HUES6 (cell line): ENCODE results near the gene PRKCD.

ENCODE experiments used
- H3K27ac ChIP-seq: 2 replicates; pipeline ENCODE4 v1.7.0; 2013; ENCODE audit warnings: low read depth, mild to moderate bottlenecking, low read length, inconsistent platforms
- H3K27me3 ChIP-seq: 2 replicates; pipeline ENCODE4 v1.6.1; 2013; ENCODE audit warnings: low read length; ENCODE audit not compliant: control insufficient read depth, insufficient read depth
- H3K36me3 ChIP-seq: 2 replicates; pipeline ENCODE4 v1.6.1; 2013; ENCODE audit warnings: low read length; ENCODE audit not compliant: control insufficient read depth, insufficient read depth
- H3K4me1 ChIP-seq: 2 replicates; pipeline ENCODE4 v1.6.1; 2013; ENCODE audit warnings: low read length; ENCODE audit not compliant: control insufficient read depth, insufficient read depth
- H3K4me3 ChIP-seq: 2 replicates; pipeline ENCODE4 v1.5.1; 2013; ENCODE audit warnings: low read depth, low read length
- H3K9ac ChIP-seq: one replicate; pipeline ENCODE4 v1.6.1; 2013; ENCODE audit warnings: mild to moderate bottlenecking, low read length
- H3K9me3 ChIP-seq: 2 replicates; pipeline ENCODE4 v1.6.1; 2013; ENCODE audit warnings: low read depth, low read length; ENCODE audit not compliant: control insufficient read depth, insufficient read depth

Gene PRKCD

GRCh38 chr3:53211706-53212702 is 51.0 kb downstream of the PRKCD start:
- no peaks in the 10 kb centered on the region for H3K36me3 ChIP-seq
- H3K4me1 ChIP-seq, result no peaks in the 10 kb centered on the region
- no peak overlapping the region for H3K9ac ChIP-seq
- no peak overlapping the region for H3K27ac ChIP-seq
- H3K9me3 ChIP-seq, result peaks cover 10% of the 10 kb centered on the region
- no peak overlapping the region for H3K4me3 ChIP-seq
- H3K27me3 ChIP-seq, result no peaks in the 10 kb centered on the region

DNA sequence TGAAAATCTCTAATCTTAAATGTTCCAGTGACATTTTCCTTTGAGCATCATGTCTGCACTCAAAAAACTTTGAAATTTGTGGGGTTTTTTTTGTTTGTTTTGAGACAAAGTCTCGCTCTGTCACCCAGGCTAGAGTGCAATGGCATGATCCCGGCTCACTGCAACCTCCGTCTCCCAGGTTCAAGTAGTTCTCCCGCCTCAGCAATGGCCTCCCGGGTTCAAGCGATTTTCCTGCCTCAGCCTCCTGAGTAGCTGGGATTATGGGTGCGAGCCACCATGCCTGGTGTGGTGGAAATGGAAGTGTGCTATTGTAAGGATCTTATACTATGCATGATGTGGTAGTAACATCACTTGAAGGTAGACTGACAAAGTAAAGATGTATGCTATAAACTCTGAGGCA is 52.3 kb downstream of the PRKCD start:
- no peaks in the 10 kb centered on the region for H3K27me3 ChIP-seq
- H3K9me3 ChIP-seq, result peaks cover 10% of the 10 kb centered on the region
- H3K4me3 ChIP-seq, result no peak overlapping the region
- no peaks in the 10 kb centered on the region for H3K4me1 ChIP-seq
- no peak overlapping the region for H3K27ac ChIP-seq
- no peaks in the 10 kb centered on the region for H3K36me3 ChIP-seq
- H3K9ac ChIP-seq, result no peak overlapping the region

GRCh38 chr3:53215816-53216215 is 54.8 kb downstream of the PRKCD start:
- no peaks in the 10 kb centered on the region for H3K9me3 ChIP-seq
- H3K27ac ChIP-seq, result no peak overlapping the region
- no peaks in the 10 kb centered on the region for H3K4me1 ChIP-seq
- H3K36me3 ChIP-seq, result no peaks in the 10 kb centered on the region
- H3K9ac ChIP-seq, result no peak overlapping the region
- H3K27me3 ChIP-seq, result no peaks in the 10 kb centered on the region
- H3K4me3 ChIP-seq, result no peak overlapping the region

GRCh38 chr3:53216723-53217122 is 55.7 kb downstream of the PRKCD start:
- Histone ChIP-seq H3K4me1 (no peaks in the 10 kb centered on the region), H3K27me3 (no peaks in the 10 kb centered on the region), H3K9me3 (no peaks in the 10 kb centered on the region), H3K4me3 (no peak overlapping the region), H3K36me3 (peaks cover 4% of the 10 kb centered on the region; the same call in 1 of the 2 replicates), H3K27ac (no peak overlapping the region), H3K9ac (no peak overlapping the region)

DNA sequence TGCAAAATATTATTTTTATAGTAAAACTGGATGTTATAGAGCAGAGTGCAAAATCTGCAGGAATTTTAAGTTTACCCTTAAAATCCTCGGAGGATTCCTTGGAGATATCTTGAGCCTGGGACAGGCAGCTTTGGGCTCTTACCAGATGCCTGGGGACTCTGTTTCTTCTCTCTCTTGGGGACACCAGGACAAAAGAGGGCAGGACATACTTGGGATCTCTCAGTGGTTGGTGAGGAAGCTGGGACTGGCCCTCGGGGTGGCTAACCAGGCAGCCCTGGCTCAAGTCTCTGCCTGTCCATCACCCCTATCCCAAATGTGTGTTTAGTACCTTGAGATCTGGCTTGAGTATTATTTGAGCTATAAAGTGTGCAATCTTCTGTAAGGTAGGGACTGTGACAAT is 56.2 kb downstream of the PRKCD start:
- no peak overlapping the region for H3K4me3 ChIP-seq
- H3K36me3 ChIP-seq, result peaks cover 5% of the 10 kb centered on the region; the same call in 1 of the 2 replicates

DNA sequence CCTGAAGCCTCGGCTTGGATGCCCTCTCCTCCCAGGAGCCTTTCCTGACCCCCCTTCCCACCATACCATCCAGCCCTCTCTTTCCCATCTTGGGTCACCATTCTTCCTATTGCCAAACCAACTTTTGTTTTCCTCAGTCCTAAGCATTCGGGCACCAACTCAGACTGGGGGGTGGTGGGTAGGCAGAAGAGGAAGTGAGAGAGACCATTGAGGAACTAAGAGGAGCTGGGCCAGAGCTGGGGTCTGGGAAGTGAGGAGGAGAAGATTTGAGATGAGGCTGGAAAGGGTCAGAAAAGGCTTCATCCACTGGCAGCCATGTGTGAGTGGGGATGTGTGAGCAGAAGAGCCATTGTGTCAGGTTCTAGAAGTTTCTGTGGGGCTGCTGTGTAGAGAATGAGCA is 57.1 kb downstream of the PRKCD start:
- Histone ChIP-seq H3K27ac (no peak overlapping the region), H3K4me3 (no peak overlapping the region), H3K9ac (no peak overlapping the region), H3K36me3 (peaks cover 11% of the 10 kb centered on the region), H3K4me1 (no peaks in the 10 kb centered on the region), H3K27me3 (no peaks in the 10 kb centered on the region), H3K9me3 (no peaks in the 10 kb centered on the region)

More for the DNA sequence above, 56.2 kb downstream of the PRKCD start:
- Histone ChIP-seq H3K9me3 (no peaks in the 10 kb centered on the region), H3K27me3 (no peaks in the 10 kb centered on the region), H3K27ac (no peak overlapping the region), H3K9ac (no peak overlapping the region), H3K4me1 (no peaks in the 10 kb centered on the region)

DNA sequence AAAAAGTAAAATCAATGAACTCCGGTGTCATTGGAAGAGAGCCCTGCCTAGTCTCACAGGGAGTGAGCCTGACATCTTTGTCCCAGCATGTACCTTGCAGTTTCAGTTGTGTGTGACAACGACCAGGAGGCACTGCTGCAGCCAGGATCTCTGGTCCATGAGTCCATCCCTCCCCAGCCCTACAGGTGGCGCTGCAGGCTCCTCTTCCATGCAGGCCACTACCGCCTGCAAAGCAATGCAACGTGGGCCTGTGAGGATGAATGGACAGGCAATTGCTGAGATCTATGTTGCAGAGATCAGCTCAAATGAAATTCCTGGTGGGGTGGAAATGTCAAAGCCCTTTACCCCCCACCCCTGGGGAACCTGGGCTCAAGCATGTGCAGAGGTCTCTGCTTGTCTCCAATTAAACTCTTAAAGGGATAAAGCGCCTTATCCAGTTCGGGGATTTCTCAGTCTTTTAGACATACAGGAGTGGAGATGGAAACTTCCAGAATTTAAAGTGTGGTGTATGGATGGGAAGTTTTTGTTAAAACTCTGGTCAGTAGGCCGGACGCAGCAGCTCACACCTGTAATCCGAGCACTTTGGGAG is 59.0 kb downstream of the PRKCD start:
- Histone ChIP-seq H3K27me3 (no peaks in the 10 kb centered on the region), H3K9ac (no peak overlapping the region), H3K27ac (no peak overlapping the region), H3K9me3 (no peaks in the 10 kb centered on the region), H3K36me3 (peaks cover 30% of the 10 kb centered on the region), H3K4me3 (no peak overlapping the region), H3K4me1 (no peaks in the 10 kb centered on the region)

DNA sequence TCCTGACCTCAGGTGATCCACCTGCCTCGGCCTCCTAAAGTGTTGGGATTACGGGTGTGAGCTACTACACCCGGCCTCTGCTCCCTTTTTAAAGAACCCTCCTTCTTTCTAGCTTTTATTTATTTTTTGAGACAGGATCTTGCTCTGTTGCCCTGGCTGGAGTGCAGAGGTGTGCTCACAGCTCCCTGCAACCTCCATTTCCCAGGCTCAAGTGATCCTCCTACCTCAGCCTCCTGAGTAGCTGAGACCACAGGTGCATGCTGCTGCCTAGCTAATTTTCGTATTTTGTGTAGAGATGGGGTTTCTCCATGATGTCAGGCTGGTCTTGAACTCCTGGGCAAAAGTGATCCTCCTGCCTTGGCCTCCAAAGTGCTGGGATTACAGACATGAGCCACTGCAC is 60.3 kb downstream of the PRKCD start:
- Histone ChIP-seq H3K9ac (no peak overlapping the region), H3K4me3 (no peak overlapping the region), H3K27ac (no peak overlapping the region), H3K9me3 (no peaks in the 10 kb centered on the region), H3K36me3 (peaks cover 43% of the 10 kb centered on the region), H3K27me3 (no peaks in the 10 kb centered on the region), H3K4me1 (no peaks in the 10 kb centered on the region)

DNA sequence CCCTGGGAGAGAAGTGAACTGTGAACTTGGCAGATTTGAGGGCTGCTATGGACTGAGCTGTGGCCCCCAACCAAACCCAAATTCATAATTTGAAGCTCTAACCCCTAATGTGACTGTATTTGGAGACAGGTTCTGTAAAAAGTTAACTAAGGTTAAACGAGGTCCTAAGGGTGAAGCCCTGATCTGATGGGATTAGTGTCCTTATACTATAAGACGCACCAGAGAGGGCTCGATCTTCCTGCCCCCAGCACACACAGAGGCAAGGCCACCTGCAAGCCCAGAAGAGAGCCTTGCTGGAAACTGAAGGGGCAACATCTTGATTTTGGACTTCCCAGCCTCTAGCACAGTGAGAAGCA is 60.8 kb downstream of the PRKCD start:
- H3K4me3 ChIP-seq, result no peak overlapping the region
- no peak overlapping the region for H3K27ac ChIP-seq
- no peaks in the 10 kb centered on the region for H3K27me3 ChIP-seq
- H3K36me3 ChIP-seq, result peaks cover 48% of the 10 kb centered on the region
- H3K9me3 ChIP-seq, result no peaks in the 10 kb centered on the region
- no peak overlapping the region for H3K9ac ChIP-seq
- no peaks in the 10 kb centered on the region for H3K4me1 ChIP-seq

GRCh38 chr3:53222183-53222901 is 61.3 kb downstream of the PRKCD start:
- H3K36me3 ChIP-seq, result peaks cover 53% of the 10 kb centered on the region
- H3K4me3 ChIP-seq, result no peak overlapping the region
- no peaks in the 10 kb centered on the region for H3K27me3 ChIP-seq
- H3K9me3 ChIP-seq, result no peaks in the 10 kb centered on the region
- H3K4me1 ChIP-seq, result no peaks in the 10 kb centered on the region
- no peak overlapping the region for H3K27ac ChIP-seq
- no peak overlapping the region for H3K9ac ChIP-seq

DNA sequence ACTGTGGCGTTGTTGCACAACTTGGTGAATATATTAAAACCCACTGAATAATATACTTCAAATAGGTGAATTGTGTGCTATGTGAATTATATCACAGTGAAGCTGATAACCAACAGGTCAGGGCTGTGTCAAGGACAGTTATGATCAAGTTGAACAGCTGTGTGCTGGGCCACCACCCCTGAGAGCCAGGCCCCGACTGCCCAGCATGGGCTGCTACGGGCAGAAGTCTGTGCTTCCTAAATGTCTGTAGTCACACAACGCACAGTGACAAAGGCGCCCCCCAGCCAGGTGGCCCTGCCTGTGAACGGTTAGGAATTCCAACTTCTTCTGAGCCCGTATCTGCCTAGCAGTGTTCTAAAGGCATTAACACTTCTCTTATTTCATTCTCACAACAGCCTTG is 62.0 kb downstream of the PRKCD start:
- Histone ChIP-seq H3K36me3 (peaks cover 60% of the 10 kb centered on the region), H3K27me3 (no peaks in the 10 kb centered on the region), H3K27ac (no peak overlapping the region), H3K4me3 (no peak overlapping the region), H3K4me1 (no peaks in the 10 kb centered on the region), H3K9me3 (no peaks in the 10 kb centered on the region), H3K9ac (no peak overlapping the region)
